ENCODE results near the gene U2AF2. TPM values are rescaled to one million over a fixed set of nuclear protein-coding genes. Genes with fewer than 3 reads are reported as not detected.

The U2AF2 gene
- total RNA-seq, 1 experiment from 2014 or later = 343 TPM

- ChIA-PET POLR2A (ENCODE audit: unreplicated experiment) (no interaction called here), CTCF (interaction anchor here (0.6 kb wide), 1 partner anchor 11 kb away, joined by 7 read pairs; the partner anchor contains the start of gene ZNF784)
- no peaks in the 10 kb centered on the region for H3K27me3 ChIP-seq (ENCODE audit: low read length)
- peaks cover 51% of the 10 kb centered on the region for H3K79me2 ChIP-seq (ENCODE audit: low read length)
- intact Hi-C loops (cut with micrococcal nuclease) = no loop called here
- H3K4me1 ChIP-seq (ENCODE audit: insufficient read depth, low read length) = peaks cover 19% of the 10 kb centered on the region
- ATAC-seq = no peak
- H3F3A ChIP-seq (ENCODE audit: low read length, unreplicated experiment) = peaks cover 4% of the 10 kb centered on the region
- peak overlapping the region; percentile 99 for H3K4me3 ChIP-seq (ENCODE audit: low read length)
- no peak for DNase-seq
- no peaks in the 10 kb centered on the region for H3K9me3 ChIP-seq (ENCODE audit: low read length)
- peak overlapping the region; percentile 97 for H3K9ac ChIP-seq (ENCODE audit: low read length)
- no peaks in the 10 kb centered on the region for H3K9me2 ChIP-seq (replicated peaks; ENCODE audit: low read length)
- peak overlapping the region; percentile 65 for H3K27ac ChIP-seq (ENCODE audit: low read length)
- no peaks in the 10 kb centered on the region for H3K36me3 ChIP-seq (ENCODE audit: low read depth, low read length)
- BruUV-seq (replicated peaks) = TSS peak; percentile 82
- H2AFZ ChIP-seq (ENCODE audit: low read length) = peak overlapping the region; percentile 81
- H4K20me1 ChIP-seq (ENCODE audit: low read length) = no peaks in the 10 kb centered on the region
- no peak for TF ChIP-seq EZH2phosphoT487 (IDR thresholded peaks at IDR 0.05; ENCODE audit: borderline replicate concordance, low read length)
- no peak for TF ChIP-seq EZH2 (IDR thresholded peaks at IDR 0.05; ENCODE audit: low read length, unreplicated experiment)
- no peak for TF ChIP-seq CTCF (conservative IDR thresholded peaks at IDR 0.05; ENCODE audit: low read depth, low read length)
- H3K4me2 ChIP-seq (ENCODE audit: low read length) = peak overlapping the region; percentile 99
Observed at GRCh38 chr19:55635334-55635717, 19.5 kb upstream of the U2AF2 start.

- POLR2A ChIA-PET (ENCODE audit: unreplicated experiment) = no interaction called here
- BruUV-seq (replicated peaks) = no TSS peak
- no peak overlapping the region for H3K27ac ChIP-seq (ENCODE audit: low read length)
Observed at GRCh38 chr19:55635856-55636440, 18.9 kb upstream of the U2AF2 start.

More at GRCh38 chr19:55635856-55636440, 18.9 kb upstream of the U2AF2 start:
- Histone ChIP-seq H3K9me2 (replicated peaks; ENCODE audit: low read length) (no peaks in the 10 kb centered on the region), H3F3A (ENCODE audit: low read length, unreplicated experiment) (peaks cover 4% of the 10 kb centered on the region), H3K27me3 (ENCODE audit: low read length) (no peaks in the 10 kb centered on the region), H3K4me3 (ENCODE audit: low read length) (peak overlapping the region; percentile 99), H3K4me1 (ENCODE audit: insufficient read depth, low read length) (peaks cover 21% of the 10 kb centered on the region), H3K79me2 (ENCODE audit: low read length) (peaks cover 51% of the 10 kb centered on the region), H3K9ac (ENCODE audit: low read length) (peak overlapping the region; percentile 97), H4K20me1 (ENCODE audit: low read length) (no peaks in the 10 kb centered on the region), H3K9me3 (ENCODE audit: low read length) (no peaks in the 10 kb centered on the region), H3K36me3 (ENCODE audit: low read depth, low read length) (no peaks in the 10 kb centered on the region), H2AFZ (ENCODE audit: low read length) (no peak overlapping the region), H3K4me2 (ENCODE audit: low read length) (peak overlapping the region; percentile 99)
- intact Hi-C loops (cut with micrococcal nuclease) = no loop called here
- ATAC-seq = no peak
- CTCF ChIA-PET = interaction anchor here (0.6 to 0.7 kb wide), 2 partner anchors 17 to 132 kb away, joined by 4 to 9 read pairs; no protein-coding TSS in a partner anchor
- no peak for DNase-seq
- TF ChIP-seq EZH2 (IDR thresholded peaks at IDR 0.05; ENCODE audit: low read length, unreplicated experiment) = no peak
- no peak for TF ChIP-seq EZH2phosphoT487 (IDR thresholded peaks at IDR 0.05; ENCODE audit: borderline replicate concordance, low read length)
- TF ChIP-seq CTCF (conservative IDR thresholded peaks at IDR 0.05; ENCODE audit: low read depth, low read length) = no peak
